Measurements from ENCODE around the gene PKIB.

The PKIB gene

GRCh38 chr6:122694602-122695001 is 84.4 kb downstream of the PKIB start:
- Histone ChIP-seq H2AFZ (ENCODE audit: low read depth, low read length) (no peak overlapping the region), H3K79me2 (ENCODE audit: low read length) (no peaks in the 10 kb centered on the region), H3K9me3 (ENCODE audit: insufficient read depth, low read length) (no peaks in the 10 kb centered on the region), H3K27ac (ENCODE audit: low read length) (no peak overlapping the region), H3K4me2 (ENCODE audit: low read length) (no peak overlapping the region), H3K36me3 (replicated peaks; ENCODE audit: low read depth, low read length) (no peaks in the 10 kb centered on the region), H3K4me1 (ENCODE audit: low read length) (no peaks in the 10 kb centered on the region), H4K20me1 (ENCODE audit: insufficient read depth, low read length) (no peaks in the 10 kb centered on the region), H3K27me3 (ENCODE audit: low read depth, low read length) (no peaks in the 10 kb centered on the region), H3K9ac (ENCODE audit: low read length) (no peak overlapping the region), H3K4me3 (ENCODE audit: low read length) (no peak overlapping the region)
- TF ChIP-seq CTCF (IDR thresholded peaks at IDR 0.05; ENCODE audit: low read depth, low read length) (no peak), EZH2phosphoT487 (IDR thresholded peaks at IDR 0.05; ENCODE audit: low read depth) (no peak)

GRCh38 chr6:122695188-122695587 is 85.0 kb downstream of the PKIB start:
- no peaks in the 10 kb centered on the region for H3K36me3 ChIP-seq (replicated peaks; ENCODE audit: low read depth, low read length)
- H3K4me3 ChIP-seq (ENCODE audit: low read length) = no peak overlapping the region
- no peaks in the 10 kb centered on the region for H3K4me1 ChIP-seq (ENCODE audit: low read length)
- H3K79me2 ChIP-seq (ENCODE audit: low read length) = no peaks in the 10 kb centered on the region
- no peak overlapping the region for H3K9ac ChIP-seq (ENCODE audit: low read length)
- no peak overlapping the region for H2AFZ ChIP-seq (ENCODE audit: low read depth, low read length)
- no peak for TF ChIP-seq EZH2phosphoT487 (IDR thresholded peaks at IDR 0.05; ENCODE audit: low read depth)
- no peak for TF ChIP-seq CTCF (IDR thresholded peaks at IDR 0.05; ENCODE audit: low read depth, low read length)
- no peaks in the 10 kb centered on the region for H4K20me1 ChIP-seq (ENCODE audit: insufficient read depth, low read length)
- H3K27me3 ChIP-seq (ENCODE audit: low read depth, low read length) = no peaks in the 10 kb centered on the region
- H3K27ac ChIP-seq (ENCODE audit: low read length) = no peak overlapping the region
- no peaks in the 10 kb centered on the region for H3K9me3 ChIP-seq (ENCODE audit: insufficient read depth, low read length)
- no peak overlapping the region for H3K4me2 ChIP-seq (ENCODE audit: low read length)

GRCh38 chr6:122696079-122696478 is 85.9 kb downstream of the PKIB start:
- no peak overlapping the region for H3K27ac ChIP-seq (ENCODE audit: low read length)
- H3K27me3 ChIP-seq (ENCODE audit: low read depth, low read length) = no peaks in the 10 kb centered on the region
- no peaks in the 10 kb centered on the region for H3K79me2 ChIP-seq (ENCODE audit: low read length)
- H3K9ac ChIP-seq (ENCODE audit: low read length) = no peak overlapping the region
- H3K36me3 ChIP-seq (replicated peaks; ENCODE audit: low read depth, low read length) = no peaks in the 10 kb centered on the region
- H2AFZ ChIP-seq (ENCODE audit: low read depth, low read length) = no peak overlapping the region
- H3K4me1 ChIP-seq (ENCODE audit: low read length) = no peaks in the 10 kb centered on the region
- no peaks in the 10 kb centered on the region for H4K20me1 ChIP-seq (ENCODE audit: insufficient read depth, low read length)
- H3K9me3 ChIP-seq (ENCODE audit: insufficient read depth, low read length) = no peaks in the 10 kb centered on the region
- H3K4me3 ChIP-seq (ENCODE audit: low read length) = no peak overlapping the region
- TF ChIP-seq CTCF (IDR thresholded peaks at IDR 0.05; ENCODE audit: low read depth, low read length) = no peak
- H3K4me2 ChIP-seq (ENCODE audit: low read length) = no peak overlapping the region

GRCh38 chr6:122696853-122697252 is 86.6 kb downstream of the PKIB start:
- Histone ChIP-seq H3K27me3 (ENCODE audit: low read depth, low read length) (no peaks in the 10 kb centered on the region), H3K36me3 (replicated peaks; ENCODE audit: low read depth, low read length) (no peaks in the 10 kb centered on the region), H4K20me1 (ENCODE audit: insufficient read depth, low read length) (no peaks in the 10 kb centered on the region), H2AFZ (ENCODE audit: low read depth, low read length) (no peak overlapping the region), H3K4me3 (ENCODE audit: low read length) (no peak overlapping the region), H3K4me1 (ENCODE audit: low read length) (no peaks in the 10 kb centered on the region), H3K9me3 (ENCODE audit: insufficient read depth, low read length) (no peaks in the 10 kb centered on the region), H3K79me2 (ENCODE audit: low read length) (no peaks in the 10 kb centered on the region), H3K9ac (ENCODE audit: low read length) (no peak overlapping the region), H3K27ac (ENCODE audit: low read length) (no peak overlapping the region), H3K4me2 (ENCODE audit: low read length) (no peak overlapping the region)
- no peak for TF ChIP-seq CTCF (IDR thresholded peaks at IDR 0.05; ENCODE audit: low read depth, low read length)
- no peak for TF ChIP-seq EZH2phosphoT487 (IDR thresholded peaks at IDR 0.05; ENCODE audit: low read depth)
